ENCODE measurements around the gene ZBTB16. TPM values are rescaled to one million over a fixed set of nuclear protein-coding genes. Genes with fewer than 3 reads are reported as not detected.

Gene ZBTB16
- total RNA-seq, 4 donors from 2014 or later = 25.5 to 302 (median 151) TPM

DNA sequence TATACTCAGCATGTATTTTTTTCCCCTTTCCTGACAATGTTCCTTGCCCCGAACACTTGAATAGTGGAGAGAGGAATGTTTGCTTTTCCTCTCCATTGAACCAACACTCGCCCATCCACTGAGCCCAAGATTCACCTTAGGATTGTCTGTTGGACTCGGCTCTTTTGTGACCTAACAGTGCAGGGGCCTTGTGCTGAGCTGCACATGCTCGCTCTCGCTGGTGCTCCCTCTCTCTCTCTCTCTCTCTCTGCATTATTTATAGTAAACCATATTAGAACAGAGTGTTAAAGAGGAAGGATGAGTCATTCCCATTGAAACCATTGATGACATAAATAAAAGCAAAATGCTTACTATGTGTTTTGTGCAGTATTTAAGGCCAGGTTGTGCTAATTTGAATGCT lies 20.7 kb downstream of the ZBTB16 start:
- Histone ChIP-seq H3K9me3 (no peaks in the 10 kb centered on the region), H3K27me3 (no peaks in the 10 kb centered on the region), H3K27ac (peak overlapping the region; percentile 73 to 89), H3K36me3 (no peaks in the 10 kb centered on the region), H3K4me3 (no peak overlapping the region), H3K4me1 (peaks cover 16 to 47% of the 10 kb centered on the region in 2 donors)
- TF ChIP-seq POLR2A (IDR thresholded peaks at IDR 0.05) = no peak
- TF ChIP-seq, protein P1, sequence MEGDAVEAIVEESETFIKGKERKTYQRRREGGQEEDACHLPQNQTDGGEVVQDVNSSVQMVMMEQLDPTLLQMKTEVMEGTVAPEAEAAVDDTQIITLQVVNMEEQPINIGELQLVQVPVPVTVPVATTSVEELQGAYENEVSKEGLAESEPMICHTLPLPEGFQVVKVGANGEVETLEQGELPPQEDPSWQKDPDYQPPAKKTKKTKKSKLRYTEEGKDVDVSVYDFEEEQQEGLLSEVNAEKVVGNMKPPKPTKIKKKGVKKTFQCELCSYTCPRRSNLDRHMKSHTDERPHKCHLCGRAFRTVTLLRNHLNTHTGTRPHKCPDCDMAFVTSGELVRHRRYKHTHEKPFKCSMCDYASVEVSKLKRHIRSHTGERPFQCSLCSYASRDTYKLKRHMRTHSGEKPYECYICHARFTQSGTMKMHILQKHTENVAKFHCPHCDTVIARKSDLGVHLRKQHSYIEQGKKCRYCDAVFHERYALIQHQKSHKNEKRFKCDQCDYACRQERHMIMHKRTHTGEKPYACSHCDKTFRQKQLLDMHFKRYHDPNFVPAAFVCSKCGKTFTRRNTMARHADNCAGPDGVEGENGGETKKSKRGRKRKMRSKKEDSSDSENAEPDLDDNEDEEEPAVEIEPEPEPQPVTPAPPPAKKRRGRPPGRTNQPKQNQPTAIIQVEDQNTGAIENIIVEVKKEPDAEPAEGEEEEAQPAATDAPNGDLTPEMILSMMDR (IDR thresholded peaks at IDR 0.05) = no peak
- intact Hi-C loops (cut with DNase I; ENCODE audit: low total_unique reads) = no loop called here
- no peak for DNase-seq

GRCh38 chr11:114080769-114081168 lies 21.3 kb downstream of the ZBTB16 start:
- H3K4me1 ChIP-seq = peaks cover 16 to 42% of the 10 kb centered on the region in 2 donors
- H3K27me3 ChIP-seq = no peaks in the 10 kb centered on the region
- H3K27ac ChIP-seq = peak overlapping the region; percentile 73 to 89
- TF ChIP-seq POLR2A (IDR thresholded peaks at IDR 0.05) = no peak
- TF ChIP-seq, protein P1 (IDR thresholded peaks at IDR 0.05) = no peak
- H3K4me3 ChIP-seq = peak overlapping the region in 1 of 2 donors; percentile 13
- DNase-seq = no peak
- H3K9me3 ChIP-seq = no peaks in the 10 kb centered on the region
- H3K36me3 ChIP-seq = no peaks in the 10 kb centered on the region
- intact Hi-C loops (cut with DNase I; ENCODE audit: low total_unique reads) = no loop called here

DNA sequence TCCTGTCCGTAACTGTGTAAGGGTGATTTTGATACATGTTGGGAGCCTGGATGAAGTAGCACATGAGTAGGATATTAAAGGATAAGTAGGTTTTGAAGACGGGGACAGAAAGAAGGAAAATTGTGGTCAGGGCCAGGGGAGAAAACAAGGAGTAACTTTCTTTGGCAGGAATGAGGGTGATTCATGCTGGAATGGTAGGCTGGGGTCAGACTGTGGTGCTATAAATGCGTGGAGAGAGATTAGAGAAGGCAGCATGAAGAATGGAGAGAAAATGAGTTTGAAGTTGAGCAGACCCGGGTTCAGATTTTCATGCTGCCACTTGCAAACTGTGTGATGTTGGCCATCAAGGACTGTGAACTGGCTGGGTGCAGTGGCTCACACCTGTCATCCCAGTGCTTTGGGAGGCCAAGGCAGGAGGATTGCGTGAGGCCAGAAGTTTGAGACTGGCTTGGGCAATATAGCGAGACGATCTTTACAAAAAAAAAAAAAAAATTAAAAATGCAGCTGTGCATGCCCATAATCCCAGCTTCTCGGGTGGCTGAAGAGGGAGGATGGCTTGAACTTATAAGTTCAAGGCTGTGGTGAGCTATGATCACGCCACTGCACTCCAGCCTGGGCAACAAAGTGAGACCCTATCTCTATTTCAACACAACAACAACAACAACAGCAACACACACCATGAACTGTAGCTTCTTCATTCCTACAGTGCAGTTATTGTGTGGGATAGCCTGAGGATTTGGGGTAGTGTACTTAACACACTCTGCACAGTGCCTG lies 22.3 kb downstream of the ZBTB16 start:
- peak; percentile 50 to 67 for DNase-seq
- Histone ChIP-seq H3K36me3 (no peaks in the 10 kb centered on the region), H3K4me3 (peak overlapping the region in 1 of 2 donors; percentile 13), H3K27me3 (no peaks in the 10 kb centered on the region), H3K4me1 (peaks cover 16 to 47% of the 10 kb centered on the region in 2 donors), H3K9me3 (no peaks in the 10 kb centered on the region), H3K27ac (peak overlapping the region; percentile 73 to 89)
- intact Hi-C loops (cut with DNase I; ENCODE audit: low total_unique reads) = no loop called here
- TF ChIP-seq, protein P1 (IDR thresholded peaks at IDR 0.05) = no peak
- no peak for TF ChIP-seq POLR2A (IDR thresholded peaks at IDR 0.05)

DNA sequence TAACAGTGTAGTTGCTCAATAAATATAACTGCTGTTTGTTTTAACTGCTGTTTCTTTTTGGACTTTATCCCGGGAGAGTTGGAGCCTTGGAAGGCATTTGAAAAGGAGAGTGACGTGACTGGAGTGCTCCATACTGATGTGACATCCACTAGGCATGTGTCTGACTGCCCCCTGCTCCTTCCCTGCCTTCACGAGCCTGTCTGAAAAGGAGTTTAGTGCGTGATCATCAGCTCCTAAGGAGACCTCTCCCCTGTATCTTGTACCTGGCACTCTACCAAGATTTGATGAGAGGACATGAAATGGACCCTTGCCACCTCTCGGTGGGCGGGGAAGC lies 22.9 kb downstream of the ZBTB16 start:
- DNase-seq = no peak
- no peaks in the 10 kb centered on the region for H3K36me3 ChIP-seq

GRCh38 chr11:114082767-114083181 lies 23.3 kb downstream of the ZBTB16 start:
- DNase-seq = no peak
- H3K4me3 ChIP-seq = no peak overlapping the region
- H3K9me3 ChIP-seq = no peaks in the 10 kb centered on the region
- H3K27ac ChIP-seq = peak overlapping the region; percentile 16 to 89
- H3K27me3 ChIP-seq = no peaks in the 10 kb centered on the region
- no peaks in the 10 kb centered on the region for H3K36me3 ChIP-seq
- TF ChIP-seq, protein P1 (IDR thresholded peaks at IDR 0.05) = no peak
- TF ChIP-seq POLR2A (IDR thresholded peaks at IDR 0.05) = no peak
- intact Hi-C loops (cut with DNase I; ENCODE audit: low total_unique reads) = no loop called here
- peaks cover 16 to 48% of the 10 kb centered on the region in 2 donors for H3K4me1 ChIP-seq

More for the DNA sequence above, 22.9 kb downstream of the ZBTB16 start:
- Histone ChIP-seq H3K4me3 (no peak overlapping the region), H3K27ac (peak overlapping the region; percentile 73 to 89), H3K4me1 (peaks cover 16 to 48% of the 10 kb centered on the region in 2 donors), H3K27me3 (no peaks in the 10 kb centered on the region), H3K9me3 (no peaks in the 10 kb centered on the region)
- intact Hi-C loops (cut with DNase I; ENCODE audit: low total_unique reads) = no loop called here
- no peak for TF ChIP-seq POLR2A (IDR thresholded peaks at IDR 0.05)
- TF ChIP-seq, protein P1 (IDR thresholded peaks at IDR 0.05) = no peak

Data from uterus (tissue), 4 donors.